ENCODE measurements around the gene RASGEF1C.

The RASGEF1C gene

GRCh38 chr5:180101451-180102105, 107.4 kb downstream of the RASGEF1C start (continued):
- TF ChIP-seq ZNF280D (tag by site-specific recombination; IDR thresholded peaks at IDR 0.05) (no peak), WT1 (tag by site-specific recombination; IDR thresholded peaks at IDR 0.05) (no peak), ZNF211 (tag by site-specific recombination; IDR thresholded peaks at IDR 0.05; ENCODE audit: low read depth) (no peak), ZNF664 (tag by site-specific recombination; IDR thresholded peaks at IDR 0.05) (no peak), PRDM1 (tag by site-specific recombination; IDR thresholded peaks at IDR 0.05) (no peak)

GRCh38 chr5:180100621-180101450, 108.2 kb downstream of the RASGEF1C start:
- Histone ChIP-seq H3K4me3 (ENCODE audit: low read depth, low read length) (no peak overlapping the region), H3K4me1 (ENCODE audit: control insufficient read depth, insufficient read depth, low read length) (no peaks in the 10 kb centered on the region), H3K9me3 (ENCODE audit: control insufficient read depth, insufficient read depth, low read depth, low read length) (no peaks in the 10 kb centered on the region), H3K27ac (ENCODE audit: extremely low read depth, low read depth, low read length) (no peak overlapping the region), H3K36me3 (ENCODE audit: control insufficient read depth in 2 of 2, insufficient read depth in 1 of 2, low read length in 2 of 2) (no peaks in the 10 kb centered on the region)
- POLR2A ChIA-PET = no interaction called here
- CTCF ChIA-PET = interaction anchor here (1.1 to 1.9 kb wide), 2 partner anchors 8 to 10 kb away, joined by 4 to 5 read pairs; no protein-coding TSS in a partner anchor
- no peak for TF ChIP-seq ZSCAN23 (tag by site-specific recombination; IDR thresholded peaks at IDR 0.05)
- no peak for TF ChIP-seq ZNF692 (tag by site-specific recombination; IDR thresholded peaks at IDR 0.05)
- no peak for TF ChIP-seq ZNF677 (tag by site-specific recombination; IDR thresholded peaks at IDR 0.05)
- no peak for TF ChIP-seq ZNF223 (tag by site-specific recombination; IDR thresholded peaks at IDR 0.05)
- no peak for TF ChIP-seq KLF7 (tag by site-specific recombination; IDR thresholded peaks at IDR 0.05; ENCODE audit: borderline replicate concordance)
- TF ChIP-seq ZNF624 (tag by site-specific recombination; IDR thresholded peaks at IDR 0.05) = no peak

GRCh38 chr5:180099733-180100611, 109.0 kb downstream of the RASGEF1C start:
- H3K36me3 ChIP-seq (ENCODE audit: control insufficient read depth in 2 of 2, insufficient read depth in 1 of 2, low read length in 2 of 2) = no peaks in the 10 kb centered on the region
- H3K4me3 ChIP-seq (ENCODE audit: low read depth, low read length) = no peak overlapping the region
- ChIA-PET CTCF (no interaction called here), POLR2A (no interaction called here)
- no peaks in the 10 kb centered on the region for H3K4me1 ChIP-seq (ENCODE audit: control insufficient read depth, insufficient read depth, low read length)
- no peak overlapping the region for H3K27ac ChIP-seq (ENCODE audit: extremely low read depth, low read depth, low read length)
- no peaks in the 10 kb centered on the region for H3K9me3 ChIP-seq (ENCODE audit: control insufficient read depth, insufficient read depth, low read depth, low read length)
- TF ChIP-seq ZNF335 (tag by site-specific recombination; conservative IDR thresholded peaks at IDR 0.05) (peak; percentile 31; the same call in 1 of the 2 replicates), ELK4 (IDR thresholded peaks at IDR 0.05; ENCODE audit: borderline replicate concordance, low read depth, low read length) (no peak)
